Activated naive CD4-positive, alpha-beta T cell (primary cell): ENCODE results near the gene BRD4.

Experiments used
- DNase-seq, 4 experiments: peaks; one replicate each; lab custom pipeline; 2025; lab: John Stamatoyannopoulos, UW

The BRD4 gene

DNA sequence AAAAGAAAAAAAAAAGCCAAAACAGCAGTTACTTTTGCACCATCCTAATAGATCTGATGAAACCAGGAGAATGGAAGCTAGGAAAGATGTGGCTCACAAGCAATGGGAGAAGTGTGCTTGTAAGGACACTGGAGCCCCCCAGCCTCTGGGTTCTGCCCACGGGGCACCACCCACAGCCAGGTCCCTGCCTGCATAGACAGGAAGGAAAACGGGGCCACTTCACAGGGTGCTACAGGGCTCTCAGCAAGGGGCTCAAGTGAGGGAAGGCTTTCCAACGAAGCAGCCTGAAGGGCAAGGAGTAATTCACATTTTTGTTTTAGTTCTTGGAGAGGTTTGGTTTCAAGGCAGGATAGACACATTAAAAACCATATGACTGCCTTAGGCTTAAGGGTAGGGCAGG is 42.7 kb downstream of the BRD4 start:
- no peak for DNase-seq

DNA sequence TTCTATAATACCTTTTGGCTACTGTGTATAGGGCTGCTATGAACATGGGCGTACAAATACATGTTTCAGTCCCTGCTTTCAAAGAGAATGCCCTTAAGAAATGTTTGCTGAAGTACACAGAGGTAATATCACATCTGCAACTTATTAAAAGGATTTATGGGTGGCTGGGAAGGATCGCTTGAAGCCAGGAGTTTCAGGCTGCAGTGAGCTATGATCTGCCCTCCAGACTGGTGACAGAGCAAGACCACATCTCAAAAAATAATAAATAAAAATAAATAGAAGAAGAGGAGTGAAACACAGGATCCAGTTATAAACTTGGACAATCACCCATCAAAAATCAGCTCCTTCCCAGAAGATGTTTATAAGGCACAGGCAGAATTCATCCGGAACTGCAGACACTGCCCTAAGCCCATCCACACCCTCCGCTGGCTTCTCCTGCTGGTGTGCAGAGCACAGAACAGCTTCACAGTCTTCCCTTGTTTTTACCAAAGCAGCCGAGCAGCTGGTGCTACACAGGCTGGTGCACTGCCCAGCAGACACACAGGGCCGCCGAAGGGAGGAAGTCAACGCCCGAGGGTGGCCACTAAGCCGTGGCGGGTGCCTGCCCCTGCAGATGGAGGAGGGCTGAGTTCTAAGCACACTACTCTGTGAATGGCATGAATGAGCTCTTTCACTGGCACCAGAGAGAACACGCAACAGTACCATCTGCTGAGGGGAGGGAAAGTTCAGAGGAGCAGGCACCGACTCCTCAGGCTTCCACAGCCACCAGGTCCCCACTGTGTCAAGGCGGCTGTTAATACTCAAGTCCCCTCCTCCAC is 44.0 kb downstream of the BRD4 start:
- DNase-seq = no peak

DNA sequence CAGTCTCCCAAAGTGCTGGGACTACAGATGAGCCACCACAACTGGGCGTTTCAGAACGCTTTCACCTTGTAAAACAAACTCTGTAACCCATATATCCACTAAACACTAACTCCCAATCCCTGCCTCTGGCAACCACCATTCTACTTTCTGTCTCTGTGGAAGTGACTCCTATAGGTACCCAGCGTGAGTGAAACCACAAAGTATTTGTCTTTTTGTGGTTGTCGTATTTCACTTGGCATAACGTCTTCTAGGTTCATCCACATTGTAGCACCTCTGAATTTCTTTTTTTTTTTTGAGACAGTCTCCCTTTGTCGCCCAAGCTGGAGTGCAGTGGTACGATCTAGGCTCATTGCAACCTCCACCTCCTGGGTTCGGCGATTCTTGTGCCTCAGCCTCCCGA is 44.8 kb downstream of the BRD4 start:
- DNase-seq = no peak

DNA sequence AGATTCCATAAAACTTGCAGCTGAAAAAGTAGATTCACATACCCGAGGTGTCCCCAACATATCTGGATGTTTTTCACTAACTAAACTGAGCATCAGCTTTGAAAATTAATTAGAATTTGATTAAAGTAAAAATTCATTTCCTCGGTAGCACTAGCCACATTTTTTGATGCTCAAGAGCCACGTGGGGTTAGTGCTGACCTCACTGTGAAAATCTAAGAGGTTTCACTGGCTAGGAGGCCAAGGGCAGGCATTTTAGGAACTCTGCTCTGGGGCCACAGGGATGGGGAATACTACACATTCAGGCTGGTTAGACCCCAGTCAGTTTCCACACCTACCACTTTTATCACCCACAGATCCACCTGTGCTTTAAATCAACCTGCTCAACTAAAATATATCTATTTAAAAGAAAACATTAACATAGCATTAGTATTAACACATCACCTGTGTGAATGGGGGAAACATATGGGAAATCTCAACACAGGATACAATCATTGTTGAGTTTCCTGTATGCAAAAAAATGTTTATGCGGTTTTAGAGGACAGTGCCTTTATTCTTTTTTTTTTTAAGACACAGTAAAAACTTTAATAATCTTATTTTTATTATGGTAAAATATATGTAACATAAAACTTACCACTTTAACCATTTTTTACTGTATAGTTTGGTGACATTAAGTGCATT is 45.5 kb downstream of the BRD4 start:
- no peak for DNase-seq

DNA sequence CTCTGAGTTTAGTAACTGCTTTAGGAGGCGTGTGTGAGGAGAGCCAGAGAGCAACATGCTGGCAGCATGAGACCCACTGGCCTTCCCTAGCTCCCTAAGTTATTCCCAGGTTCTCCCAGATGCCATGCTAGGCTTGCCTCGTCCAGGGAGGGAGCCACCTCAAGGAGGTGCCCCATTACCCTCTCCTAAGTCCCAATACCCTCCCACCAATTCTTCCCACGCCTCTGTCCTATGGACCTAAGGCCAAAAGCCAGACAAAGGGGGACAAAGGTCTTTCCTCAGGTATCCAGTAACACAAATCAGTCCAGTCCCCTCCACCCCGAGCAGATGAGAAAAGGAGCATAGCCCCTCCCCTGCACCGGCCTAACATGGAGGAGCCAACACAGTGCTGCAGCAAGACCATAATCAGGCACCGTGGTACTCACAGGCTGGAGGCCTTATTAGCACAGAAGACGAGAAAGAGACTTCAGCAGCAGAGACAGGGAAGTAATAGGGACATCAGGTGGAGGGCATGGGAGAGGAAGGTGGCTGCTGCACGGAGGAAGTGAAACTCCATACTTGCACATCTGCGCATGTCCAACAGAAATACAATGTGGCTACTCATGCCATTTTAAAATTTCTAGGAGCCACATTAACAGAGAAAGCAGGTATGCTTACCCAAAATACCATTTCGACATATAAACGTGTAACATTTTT is 46.3 kb downstream of the BRD4 start:
- no peak for DNase-seq

DNA sequence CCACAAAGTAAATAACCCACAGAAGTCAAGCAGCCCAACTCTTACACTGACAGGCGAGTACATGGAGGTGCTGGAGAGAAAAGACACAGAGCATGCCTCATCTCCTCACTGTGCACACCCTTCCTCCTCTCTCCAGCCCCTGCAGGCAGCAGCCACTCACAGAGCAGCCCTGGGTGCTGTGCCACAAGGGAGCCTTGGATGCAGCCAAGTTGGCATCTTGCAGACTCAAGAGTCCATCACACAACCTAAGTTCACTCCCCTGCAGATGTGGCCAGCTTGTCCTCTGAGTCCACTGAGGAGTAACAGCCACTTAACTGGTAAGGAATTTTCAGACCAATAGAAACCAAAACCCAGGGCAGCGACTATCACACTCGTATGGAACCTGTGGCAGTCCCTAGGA is 47.4 kb downstream of the BRD4 start:
- no peak for DNase-seq

DNA sequence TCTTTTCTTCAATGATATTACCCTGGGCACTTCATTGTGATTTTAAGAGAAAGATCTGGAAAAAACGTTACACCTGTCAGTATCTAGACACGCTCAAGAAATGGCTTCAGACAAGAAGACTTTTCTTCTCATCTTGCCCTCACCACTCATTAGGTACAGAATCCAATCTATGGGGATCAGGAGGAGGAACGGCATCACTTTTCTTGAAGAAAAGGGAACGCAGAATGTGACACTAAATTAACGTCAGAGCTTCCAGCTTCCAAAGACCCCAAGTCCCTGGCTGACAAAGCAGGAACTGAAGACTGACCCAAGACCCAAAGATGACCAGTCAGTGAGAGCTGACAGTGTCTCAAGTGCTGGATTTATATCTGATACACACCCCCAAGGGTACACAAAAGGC is 48.2 kb downstream of the BRD4 start:
- DNase-seq = no peak

DNA sequence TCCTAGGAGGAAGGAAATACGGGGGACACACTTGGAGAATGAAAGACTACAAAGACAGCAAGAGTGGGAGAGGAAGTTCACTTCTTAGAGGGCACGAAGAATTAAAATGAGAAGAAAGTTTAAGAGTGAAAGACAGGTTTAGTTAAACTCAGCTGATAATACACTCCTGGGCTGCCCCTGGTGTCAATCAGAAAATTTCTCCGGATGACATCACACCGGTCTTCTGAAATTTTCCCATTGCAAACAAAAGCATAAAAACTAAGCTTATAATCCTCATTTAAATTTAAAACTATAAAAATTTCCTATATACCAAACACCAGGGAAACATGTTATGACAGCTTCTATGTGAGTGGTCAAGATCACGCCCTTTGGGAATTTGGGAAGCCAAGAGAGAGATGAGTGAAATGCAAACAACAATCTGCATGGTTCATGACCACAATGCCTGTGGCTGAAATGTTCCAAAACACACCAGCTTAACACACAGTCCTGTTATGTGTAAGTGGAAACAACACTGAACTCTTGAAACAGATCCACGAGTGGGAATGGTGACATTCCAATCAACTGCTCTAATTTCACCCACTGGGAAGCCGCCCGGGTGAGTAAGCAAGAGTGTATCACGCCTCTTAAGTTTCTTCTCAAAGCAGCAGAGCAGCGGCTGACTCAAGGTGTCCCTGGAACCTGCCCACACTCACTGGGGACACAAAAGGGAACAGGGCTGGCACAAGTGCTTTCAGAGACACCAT is 49.0 kb downstream of the BRD4 start:
- DNase-seq = no peak

DNA sequence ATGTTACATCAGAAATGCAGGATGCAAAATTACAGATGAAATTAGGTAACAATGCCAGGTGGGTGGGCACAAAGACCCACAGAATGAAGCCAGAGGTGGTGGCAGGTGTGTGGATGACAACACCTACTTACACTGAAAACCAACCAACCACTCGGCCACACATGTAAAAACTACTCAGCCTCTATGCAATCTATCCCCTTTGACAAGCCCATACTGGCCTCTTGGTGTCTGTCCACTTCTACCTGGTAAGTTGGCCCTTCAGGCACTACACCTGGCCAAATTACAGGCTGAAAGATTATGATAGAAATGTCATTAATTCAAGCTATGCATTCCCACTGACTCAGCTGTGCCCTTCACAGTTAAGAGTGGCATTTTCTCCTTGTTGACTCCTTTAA is 50.0 kb downstream of the BRD4 start:
- no peak for DNase-seq

DNA sequence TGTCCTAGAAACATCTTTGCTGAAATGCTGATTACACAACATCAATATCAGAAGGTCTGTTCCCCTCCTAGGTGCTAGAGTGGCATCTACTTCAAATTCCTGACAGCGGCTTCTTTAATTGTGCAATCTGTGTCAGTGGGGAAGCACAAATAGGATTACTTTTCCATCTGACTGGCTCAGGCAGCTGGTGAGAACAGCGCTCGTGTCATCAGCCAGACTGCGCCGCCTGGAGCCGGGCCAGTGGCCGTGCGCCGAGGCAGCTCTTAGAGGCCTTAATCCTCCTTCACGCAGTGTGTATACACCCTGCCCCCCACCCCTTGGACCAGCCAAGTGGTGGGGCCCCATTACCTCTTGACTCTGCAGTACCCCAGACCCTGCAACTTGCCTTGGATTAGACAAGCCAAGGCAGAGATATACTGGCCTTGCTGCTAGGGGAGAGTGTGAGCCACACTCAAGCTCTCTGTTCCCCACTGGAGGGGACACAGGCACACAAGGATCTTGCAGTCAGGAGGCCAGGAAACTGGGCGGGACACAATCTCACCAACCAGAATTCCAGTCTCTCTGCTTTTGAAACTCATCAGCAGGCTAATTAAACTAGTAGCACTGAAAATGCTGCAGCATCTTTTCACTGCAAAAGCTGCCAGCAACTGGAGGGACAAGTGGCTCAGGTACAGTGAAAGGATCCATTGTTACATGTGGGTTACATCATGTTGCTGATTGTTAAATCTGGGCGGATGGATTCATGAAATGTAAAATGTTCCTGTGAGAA is 51.2 kb downstream of the BRD4 start:
- no peak for DNase-seq

DNA sequence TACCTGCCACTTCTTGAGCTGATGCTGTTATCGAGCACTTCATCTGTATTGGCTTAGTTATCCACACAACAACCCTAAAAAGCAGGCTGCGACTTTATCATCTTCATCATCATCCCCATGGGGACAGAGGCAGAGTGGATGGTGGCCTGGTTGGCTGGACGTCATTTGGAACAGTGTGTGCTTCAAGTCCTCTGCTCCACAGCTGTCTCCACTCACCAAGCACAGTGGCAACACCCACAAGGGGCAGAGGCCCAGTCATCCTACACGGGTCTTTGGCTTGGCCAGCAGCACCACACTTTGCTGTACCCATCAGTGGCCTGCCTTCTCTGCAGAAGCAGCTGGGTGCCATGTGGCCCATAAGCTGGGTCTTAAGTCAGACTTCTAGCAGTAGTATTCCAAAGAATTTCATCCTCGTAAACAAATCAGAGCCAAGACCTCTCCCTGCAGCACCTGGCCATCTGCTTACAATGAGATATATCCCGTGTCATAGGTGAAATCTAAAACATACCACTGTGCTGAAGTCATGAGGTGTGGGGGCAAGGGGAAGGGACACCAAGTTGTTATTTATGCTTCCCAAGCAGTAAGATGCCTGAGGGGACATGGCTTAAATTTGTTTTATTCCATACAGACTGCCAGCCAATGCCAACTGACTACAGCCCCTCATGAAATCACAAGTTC is 52.2 kb downstream of the BRD4 start:
- no peak for DNase-seq

DNA sequence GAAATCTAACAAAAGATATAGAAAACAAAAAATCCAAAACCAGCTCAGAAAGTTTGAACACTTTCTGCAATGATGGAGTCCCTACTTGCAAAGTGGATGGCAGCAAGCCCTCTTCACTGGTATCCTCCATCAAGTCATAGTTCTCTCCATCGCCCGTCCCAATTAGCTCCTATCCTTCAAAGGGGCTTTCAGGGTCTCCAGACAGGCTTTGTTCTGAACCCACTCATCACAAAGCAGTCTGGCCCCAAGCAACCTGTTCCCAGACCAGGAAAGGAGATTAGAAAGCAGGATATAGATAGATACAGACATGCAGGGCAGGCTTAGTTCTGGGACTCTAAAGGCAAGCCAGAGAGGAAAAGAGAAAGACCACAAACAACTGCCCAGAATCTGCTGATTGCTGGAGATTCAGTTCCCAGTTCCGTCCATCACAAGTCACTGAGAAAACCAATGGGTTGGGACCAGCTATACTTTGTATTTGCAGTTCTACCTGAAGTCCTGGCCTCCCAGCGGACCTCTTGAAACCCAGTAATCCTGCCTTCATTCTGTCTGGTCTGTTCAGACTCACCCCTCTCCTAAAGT is 52.9 kb downstream of the BRD4 start:
- DNase-seq = no peak

DNA sequence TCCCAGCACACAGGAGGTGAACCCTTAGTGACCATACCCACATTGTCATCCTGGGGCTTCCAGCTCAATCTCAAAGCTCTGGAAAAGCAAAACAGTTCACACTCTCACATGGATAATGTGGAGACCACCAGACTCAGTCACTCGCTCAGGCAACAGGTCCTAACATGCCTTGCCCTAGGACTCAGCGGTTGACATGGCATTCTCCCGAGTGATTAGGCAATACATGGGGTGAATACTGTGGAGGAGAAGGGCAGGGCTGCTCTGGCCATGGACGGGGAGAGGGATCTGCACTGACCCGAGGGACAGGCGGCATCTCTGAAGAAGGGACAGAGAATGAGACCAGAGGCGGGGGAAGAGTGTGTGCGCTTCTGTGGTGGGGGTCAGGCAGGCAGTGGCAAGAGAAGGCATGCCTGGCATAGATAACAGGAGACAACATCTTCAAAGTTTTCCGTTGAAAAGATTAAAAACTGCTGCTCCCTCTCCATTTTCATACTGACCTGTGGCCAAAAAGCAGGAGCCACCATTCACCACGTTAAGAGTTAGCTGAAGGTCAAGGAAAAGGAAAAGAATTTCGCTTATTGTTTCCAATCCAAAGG is 55.6 kb downstream of the BRD4 start:
- DNase-seq = no peak

DNA sequence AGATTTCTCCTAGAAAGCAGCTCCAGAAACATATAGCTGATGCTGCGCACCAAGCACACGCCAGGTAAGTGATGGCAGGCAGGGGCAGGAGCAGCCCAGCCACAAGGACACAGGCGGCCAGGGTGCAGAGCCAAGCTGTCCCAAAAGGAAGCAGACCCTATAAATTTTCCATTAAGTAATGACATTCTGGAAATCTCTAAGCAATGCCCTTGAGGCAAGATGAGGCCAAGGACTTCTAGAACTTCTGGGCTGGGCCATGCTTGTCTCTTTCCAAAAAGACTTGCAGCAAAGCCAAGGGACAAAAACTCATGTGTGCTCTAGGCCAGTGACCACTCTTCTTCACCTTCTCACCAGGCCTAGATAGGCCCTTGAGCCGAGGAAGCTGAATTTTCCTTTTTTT is 57.9 kb downstream of the BRD4 start:
- no peak for DNase-seq

DNA sequence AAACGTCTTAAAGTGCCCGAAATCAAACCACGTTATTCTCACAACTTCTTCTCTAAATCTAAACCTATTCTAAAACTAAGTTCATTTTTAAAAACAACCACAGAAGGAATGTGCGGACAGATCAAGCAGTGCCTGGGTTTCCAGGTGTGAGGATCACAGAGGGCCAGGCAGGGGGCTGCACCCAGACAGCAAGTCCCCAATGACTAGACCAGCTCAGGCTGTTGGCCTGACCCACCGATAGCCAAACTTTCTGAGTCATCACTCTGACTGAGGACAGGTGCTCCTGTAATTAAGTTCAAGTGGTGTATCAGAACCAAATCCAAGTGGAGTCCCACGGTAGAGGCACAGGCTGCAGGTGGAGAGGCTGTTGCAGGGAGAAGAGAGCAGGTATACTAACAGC is 62.5 kb downstream of the BRD4 start:
- DNase-seq = no peak

DNA sequence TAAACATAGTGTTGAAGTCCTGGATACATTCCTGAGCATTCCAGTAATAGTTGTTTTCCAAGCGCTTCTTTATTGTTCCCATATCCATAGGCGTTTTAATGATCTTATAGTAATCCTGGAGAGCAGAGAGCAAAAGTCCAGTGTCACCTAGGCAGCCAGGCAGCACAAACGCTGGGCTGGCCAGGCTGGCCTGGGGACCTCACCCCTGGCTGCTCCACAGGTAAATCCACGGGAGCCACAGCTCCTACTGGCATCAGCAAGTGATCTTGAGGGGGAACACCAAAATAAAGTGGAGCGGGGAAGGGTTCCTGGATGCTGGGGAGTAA is 63.4 kb downstream of the BRD4 start:
- no peak for DNase-seq

DNA sequence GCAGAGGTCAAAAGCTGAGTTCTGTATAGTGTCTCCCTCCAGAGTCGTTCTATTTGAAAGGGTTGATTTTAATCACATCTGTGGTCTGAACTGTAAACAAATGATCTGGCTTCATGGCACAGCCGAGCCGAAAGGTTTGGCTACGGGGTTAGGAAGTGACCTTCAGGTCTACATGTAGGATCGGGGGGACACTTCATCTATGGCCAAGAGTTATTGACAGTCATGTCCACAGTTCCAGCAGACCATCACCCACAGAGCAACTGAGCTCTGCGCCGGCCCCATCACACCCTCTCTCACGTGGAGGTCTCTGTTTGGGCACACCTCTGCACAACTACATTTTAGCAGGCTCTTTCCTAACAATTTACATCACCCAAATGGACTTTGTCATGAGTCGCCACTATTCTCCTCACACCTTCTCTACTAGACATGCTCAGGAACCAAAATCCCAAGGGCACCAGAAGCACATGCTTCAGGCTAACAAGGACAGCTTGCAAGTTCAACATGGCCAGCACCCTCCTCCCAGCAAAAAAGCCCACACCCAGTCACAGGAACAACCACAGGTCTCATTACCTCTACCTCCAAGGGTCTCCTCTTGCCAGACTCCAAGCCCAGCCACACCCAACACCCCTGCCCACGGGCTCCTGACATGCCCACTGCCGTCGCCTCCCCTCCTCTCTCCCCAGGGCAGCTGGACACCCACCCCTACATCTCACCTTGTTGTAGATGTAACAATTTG is 64.0 kb downstream of the BRD4 start:
- DNase-seq = no peak

DNA sequence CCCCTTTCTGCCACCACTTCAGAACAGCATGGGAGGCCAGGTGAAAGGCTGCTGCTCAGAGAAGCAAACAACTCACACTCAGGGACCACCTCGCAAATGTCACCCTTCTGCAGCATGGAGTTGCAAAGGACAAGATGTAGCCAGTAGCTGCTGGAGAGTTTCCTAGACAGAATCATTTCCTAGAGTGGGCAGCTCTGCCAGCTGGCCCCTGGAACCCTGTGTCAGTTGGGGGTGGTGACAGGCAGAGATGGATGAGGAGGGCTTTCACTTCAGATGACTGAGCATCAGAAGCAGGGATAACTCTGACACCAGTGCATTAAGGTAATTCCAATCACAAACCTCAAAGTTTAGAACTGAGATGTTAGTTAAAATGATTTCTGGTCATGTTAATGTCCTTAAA is 65.7 kb downstream of the BRD4 start:
- DNase-seq = no peak

DNA sequence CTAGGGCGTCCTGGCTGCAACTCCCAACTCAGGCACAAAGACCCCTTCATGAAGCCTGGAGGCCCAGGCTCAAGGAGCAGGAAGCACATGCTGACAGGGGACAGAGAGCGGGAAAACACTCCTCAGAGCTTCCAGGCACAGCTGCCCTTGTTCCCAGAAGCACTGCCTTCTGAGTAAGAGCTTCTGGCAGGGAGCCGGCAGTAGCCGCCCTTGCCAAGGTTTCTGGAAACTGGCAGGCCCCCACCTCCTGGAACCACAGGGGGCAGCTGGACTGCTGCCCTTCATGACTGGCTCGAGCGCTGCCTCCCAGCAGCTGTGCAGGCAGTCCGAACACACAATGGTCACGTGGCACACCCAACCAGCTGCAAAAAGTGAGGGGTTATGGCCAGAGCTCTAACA is 66.5 kb downstream of the BRD4 start:
- DNase-seq = no peak
